Natural killer cell (primary cell): ENCODE results near the gene TOR1AIP2. TPM values are rescaled to one million over a fixed set of nuclear protein-coding genes. Genes with fewer than 3 reads are reported as not detected.

Experiments used
- ATAC-seq, 3 donors: fragments of 150-1000 bp in 2 of 3; fragments of 200-7000 bp in 1 of 3; cut with Tn5 transposase; 1 replicate in 1 of 3; 2 replicates in 2 of 3; pipeline ENCODE4 v1.10.0; 2021; ENCODE audit warnings: mild to moderate bottlenecking in 2 of 3, moderate library complexity in 2 of 3
- DNase-seq, 2 donors: peaks; one replicate each; pipeline versions ENCODE4 v3.0.0 to v3.0.0-alpha.2; 2013 to 2021; ENCODE audit warnings: mixed read lengths in 1 of 2
- H3K27ac ChIP-seq: one replicate; pipeline ENCODE4 v1.5.1; 2013; ENCODE audit warnings: mild to moderate bottlenecking, low read length
- H3K27me3 ChIP-seq: one replicate; pipeline ENCODE4 v1.6.1; 2013; ENCODE audit warnings: low read length; ENCODE audit not compliant: control insufficient read depth, insufficient read depth
- H3K36me3 ChIP-seq: one replicate; pipeline ENCODE4 v1.6.1; 2013; ENCODE audit warnings: low read length; ENCODE audit not compliant: control insufficient read depth, insufficient read depth
- H3K4me1 ChIP-seq: one replicate; pipeline ENCODE4 v1.6.1; 2013; ENCODE audit warnings: low read length; ENCODE audit not compliant: control insufficient read depth, insufficient read depth
- H3K4me3 ChIP-seq: one replicate; pipeline ENCODE4 v1.5.1; 2013; ENCODE audit warnings: low read length
- H3K9me3 ChIP-seq: one replicate; pipeline ENCODE4 v1.6.1; 2013; ENCODE audit warnings: low read length; ENCODE audit not compliant: control insufficient read depth, insufficient read depth
- H3K27ac Mint-ChIP-seq, 2 donors: one replicate each; pipeline ENCODE4 v1.8.0; 2022; ENCODE audit warnings: mild to moderate bottlenecking in 2 of 2, mixed read lengths in 2 of 2, moderate library complexity in 1 of 2
- H3K27me3 Mint-ChIP-seq, 2 donors: one replicate each; pipeline ENCODE4 v1.8.0; 2022; ENCODE audit warnings: low read depth in 2 of 2, mixed read lengths in 2 of 2
- H3K36me3 Mint-ChIP-seq: one replicate; pipeline ENCODE4 v1.8.0; 2022; ENCODE audit warnings: mixed read lengths
- H3K4me1 Mint-ChIP-seq, 2 donors: one replicate each; pipeline ENCODE4 v1.8.0; 2022; ENCODE audit warnings: mixed read lengths in 2 of 2
- H3K4me3 Mint-ChIP-seq: one replicate; pipeline ENCODE4 v1.8.0; 2022; ENCODE audit warnings: mild to moderate bottlenecking, moderate library complexity, mixed read lengths
- H3K9me3 Mint-ChIP-seq, 2 donors: one replicate each; pipeline ENCODE4 v1.8.0; 2022; ENCODE audit warnings: mixed read lengths in 2 of 2
- WGBS: methylation state at CpG from one replicate; pipeline ENCODE4 v1.1.7; 2013; ENCODE audit warnings: missing lambda C conversion rate; ENCODE audit not compliant: insufficient coverage; 5-methylcytosine and 5-hydroxymethylcytosine counted together
- intact Hi-C: fragments of 100-400 bp; cut with micrococcal nuclease; formaldehyde crosslinking; loops from one replicate; pipeline ENCODE4 v1.14.2; 2022
- total RNA-seq, 4 donors: library from RNA; stranded (reverse); fragments of 120-200 nt in 1 of 4; gene quantifications; one replicate each; pipeline versions ENCODE4 v1.2.3 to v1.2.4, GENCODE V29; 2013 to 2022
- TF ChIP-seq, protein P1 (sequence below): fragments of 200-600 bp; IDR thresholded peaks from one replicate; pipeline ENCODE4 v1.8.0; 2022; ENCODE audit warnings: antibody characterized with exemption

The TOR1AIP2 gene
- total RNA-seq, 3 donors from 2014 or later (not counting 1 experiment from before 2014, with no cell fraction given), result 68.6 to 74.2 (median 71.7) TPM

GRCh38 chr1:179881642-179882252 lies 4.1 kb upstream of the TOR1AIP2 start:
- H3K9me3 Mint-ChIP-seq, result no peaks in the 10 kb centered on the region
- H3K4me3 Mint-ChIP-seq, result peak overlapping the region; percentile 97
- intact Hi-C loops, result loop anchor here (1.0 to 5.0 kb wide), 4 partner anchors 73 to 854 kb away; partner anchors contain the start of genes CEP350, FAM20B, QSOX1 and XPR1
- 4% methylated on average over 21 of the region's 22 CpGs for WGBS
- no peaks in the 10 kb centered on the region for H3K27me3 Mint-ChIP-seq
- Histone ChIP-seq H3K27me3 (no peaks in the 10 kb centered on the region), H3K36me3 (peaks cover 19% of the 10 kb centered on the region), H3K27ac (peak overlapping the region; percentile 92), H3K9me3 (no peaks in the 10 kb centered on the region), H3K4me1 (peaks cover 16% of the 10 kb centered on the region), H3K4me3 (peak overlapping the region; percentile 96)
- peaks cover 43 to 45% of the 10 kb centered on the region in 2 donors for H3K4me1 Mint-ChIP-seq
- no peak for DNase-seq
- ATAC-seq, result no peak
- H3K27ac Mint-ChIP-seq, result peak overlapping the region; percentile 99 to 100
- TF ChIP-seq, protein P1, sequence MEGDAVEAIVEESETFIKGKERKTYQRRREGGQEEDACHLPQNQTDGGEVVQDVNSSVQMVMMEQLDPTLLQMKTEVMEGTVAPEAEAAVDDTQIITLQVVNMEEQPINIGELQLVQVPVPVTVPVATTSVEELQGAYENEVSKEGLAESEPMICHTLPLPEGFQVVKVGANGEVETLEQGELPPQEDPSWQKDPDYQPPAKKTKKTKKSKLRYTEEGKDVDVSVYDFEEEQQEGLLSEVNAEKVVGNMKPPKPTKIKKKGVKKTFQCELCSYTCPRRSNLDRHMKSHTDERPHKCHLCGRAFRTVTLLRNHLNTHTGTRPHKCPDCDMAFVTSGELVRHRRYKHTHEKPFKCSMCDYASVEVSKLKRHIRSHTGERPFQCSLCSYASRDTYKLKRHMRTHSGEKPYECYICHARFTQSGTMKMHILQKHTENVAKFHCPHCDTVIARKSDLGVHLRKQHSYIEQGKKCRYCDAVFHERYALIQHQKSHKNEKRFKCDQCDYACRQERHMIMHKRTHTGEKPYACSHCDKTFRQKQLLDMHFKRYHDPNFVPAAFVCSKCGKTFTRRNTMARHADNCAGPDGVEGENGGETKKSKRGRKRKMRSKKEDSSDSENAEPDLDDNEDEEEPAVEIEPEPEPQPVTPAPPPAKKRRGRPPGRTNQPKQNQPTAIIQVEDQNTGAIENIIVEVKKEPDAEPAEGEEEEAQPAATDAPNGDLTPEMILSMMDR, result no peak
- no peaks in the 10 kb centered on the region for H3K36me3 Mint-ChIP-seq

GRCh38 chr1:179879797-179880196 lies 2.2 kb upstream of the TOR1AIP2 start:
- H3K27ac Mint-ChIP-seq, result peak overlapping the region in 1 of 2 donors; percentile 99
- Histone ChIP-seq H3K4me1 (peaks cover 13% of the 10 kb centered on the region), H3K27ac (no peak overlapping the region), H3K4me3 (no peak overlapping the region), H3K27me3 (no peaks in the 10 kb centered on the region), H3K9me3 (no peaks in the 10 kb centered on the region), H3K36me3 (peaks cover 5% of the 10 kb centered on the region)
- peak overlapping the region; percentile 25 for H3K4me3 Mint-ChIP-seq
- no peaks in the 10 kb centered on the region for H3K36me3 Mint-ChIP-seq
- no peaks in the 10 kb centered on the region for H3K27me3 Mint-ChIP-seq
- no peaks in the 10 kb centered on the region for H3K9me3 Mint-ChIP-seq
- no peak for DNase-seq
- intact Hi-C loops, result loop anchor here (5.0 kb wide), 3 partner anchors 273 to 852 kb away; partner anchors contain the start of genes FAM20B, QSOX1 and XPR1
- no peak for ATAC-seq
- 91% methylated on average over 1 of the region's 2 CpGs for WGBS
- peaks cover 55% of the 10 kb centered on the region in 2 donors for H3K4me1 Mint-ChIP-seq
- TF ChIP-seq, protein P1, result no peak

GRCh38 chr1:179876300-179876715 lies 1.3 kb downstream of the TOR1AIP2 start:
- peaks cover 9% of the 10 kb centered on the region for H3K4me1 ChIP-seq
- peaks cover 4% of the 10 kb centered on the region for H3K36me3 ChIP-seq
- Mint-ChIP-seq H3K27ac (peak overlapping the region; percentile 29 to 86), H3K9me3 (no peaks in the 10 kb centered on the region), H3K4me3 (peak overlapping the region; percentile 93), H3K27me3 (no peaks in the 10 kb centered on the region), H3K36me3 (peaks cover 7% of the 10 kb centered on the region), H3K4me1 (peaks cover 41 to 42% of the 10 kb centered on the region in 2 donors)
- intact Hi-C loops, result no loop called here
- ATAC-seq, result no peak
- H3K4me3 ChIP-seq, result no peak overlapping the region
- H3K27me3 ChIP-seq, result no peaks in the 10 kb centered on the region
- no peak overlapping the region for H3K27ac ChIP-seq
- 77% methylated on average over 3 of the region's 3 CpGs for WGBS
- no peaks in the 10 kb centered on the region for H3K9me3 ChIP-seq
- no peak for DNase-seq
- TF ChIP-seq, protein P1, result no peak
